Measurements from ENCODE around the gene COIL. TPM values are rescaled to one million over a fixed set of nuclear protein-coding genes. Genes with fewer than 3 reads are reported as not detected.
A peak's percentile ranks its signal among the peaks of the same experiment; 100 is the strongest.

Gene COIL
- total and polyA plus RNA-seq, 9 of the 15 experiments (the other 6 are each of a cell fraction or from before 2014, with no cell fraction given) = 23.9 to 41.3 (median 28.7) TPM

DNA sequence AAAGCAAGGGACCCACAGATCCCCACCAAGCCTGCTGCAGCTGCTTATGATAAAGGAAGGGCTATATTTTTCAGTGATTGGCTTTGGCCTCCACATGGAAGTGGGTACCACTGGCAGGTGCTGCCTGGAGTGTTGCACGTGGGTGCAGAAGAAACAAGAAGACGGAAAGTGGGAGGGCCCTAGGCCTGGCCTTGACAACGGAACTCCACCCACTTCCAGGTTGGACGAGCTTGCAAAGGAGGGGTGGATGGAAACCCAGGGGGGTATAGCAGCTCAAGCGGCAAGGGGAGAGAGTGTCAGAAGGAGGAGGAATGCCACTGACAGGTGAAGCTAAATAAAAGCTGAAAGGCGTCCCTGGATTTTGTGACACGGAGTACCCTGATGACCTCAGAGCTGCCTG lies 67.3 kb downstream of the COIL start:
- H3K9me1 ChIP-seq (ENCODE audit: control insufficient read depth, insufficient read depth, low read length) = peaks cover 5% of the 10 kb centered on the region
- H3K9me3 ChIP-seq (replicated peaks; ENCODE audit: control insufficient read depth, insufficient read depth, low read depth, low read length) = no peaks in the 10 kb centered on the region
- H3K9ac ChIP-seq (ENCODE audit: insufficient read depth in 1 of 2, low read depth in 2 of 2, low read length in 2 of 2) = no peak overlapping the region
- H3K36me3 ChIP-seq (ENCODE audit: control insufficient read depth, insufficient read depth, low read length) = peaks cover 88% of the 10 kb centered on the region
- CTCF ChIA-PET (ENCODE audit: low intra/inter-chr PET ratio) = no interaction called here
- WGBS (ENCODE audit: insufficient coverage, low coverage, missing lambda C conversion rate) = 86% methylated on average over 7 of the region's 7 CpGs
- H3K27me3 ChIP-seq (ENCODE audit: control insufficient read depth in 2 of 2, insufficient read depth in 2 of 2, low read length in 2 of 2) = no peaks in the 10 kb centered on the region
- no peaks in the 10 kb centered on the region for H3K4me1 ChIP-seq (replicated peaks in 1 of 2; ENCODE audit: control insufficient read depth in 2 of 2, insufficient read depth in 2 of 2, low read length in 2 of 2)
- no peaks in the 10 kb centered on the region for H3K79me2 ChIP-seq (ENCODE audit: control insufficient read depth, insufficient read depth, low read length)
- no TSS peak for BruUV-seq (replicated peaks)
- POLR2A ChIA-PET = interaction anchor here (0.6 to 3.4 kb wide), 7 partner anchors 10 to 230 kb away, joined by 3 to 13 read pairs (median 3); partner anchors contain the start of gene C17orf67
- 0 out of 2 replicates have a peak, but pooled peaks have one; percentile 16 for TF ChIP-seq ESRRA (IDR thresholded peaks at IDR 0.05; ENCODE audit: borderline replicate concordance, low read depth)
- no peak for TF ChIP-seq ZNF174 (CRISPR knock-in tag; IDR thresholded peaks at IDR 0.05)
- no peak overlapping the region for H3K4me3 ChIP-seq
- ATAC-seq = no peak
- in situ Hi-C loops (cut with MboI) = no loop called here
- no peak for FAIRE-seq
- intact Hi-C loops (cut with micrococcal nuclease) = loop anchor here (5.0 kb wide), 1 partner anchor 49 kb away; no protein-coding TSS in a partner anchor
- no peaks in the 10 kb centered on the region; the same call in 1 of the 2 replicates for H4K20me1 ChIP-seq (replicated peaks; ENCODE audit: control insufficient read depth, insufficient read depth, low read length)
- no peak overlapping the region for H3K4me2 ChIP-seq (ENCODE audit: insufficient read depth, low read length)
- no peak for DNase-seq (ENCODE audit: extremely low read depth in 1 of 4, low spot score in 3 of 4)
- H3K27ac ChIP-seq (ENCODE audit: extremely low read depth, low read depth, low read length) = no peak overlapping the region
- H2AFZ ChIP-seq (ENCODE audit: low read depth, low read length) = no peak overlapping the region

- no TSS peak for BruUV-seq (replicated peaks)
- Histone ChIP-seq H2AFZ (ENCODE audit: low read depth, low read length) (no peak overlapping the region), H3K27me3 (ENCODE audit: control insufficient read depth in 2 of 2, insufficient read depth in 2 of 2, low read length in 2 of 2) (no peaks in the 10 kb centered on the region), H3K4me1 (replicated peaks in 1 of 2; ENCODE audit: control insufficient read depth in 2 of 2, insufficient read depth in 2 of 2, low read length in 2 of 2) (no peaks in the 10 kb centered on the region), H3K9me3 (replicated peaks; ENCODE audit: control insufficient read depth, insufficient read depth, low read depth, low read length) (no peaks in the 10 kb centered on the region), H3K36me3 (ENCODE audit: control insufficient read depth, insufficient read depth, low read length) (peaks cover 82% of the 10 kb centered on the region), H3K79me2 (ENCODE audit: control insufficient read depth, insufficient read depth, low read length) (no peaks in the 10 kb centered on the region), H3K9ac (ENCODE audit: insufficient read depth in 1 of 2, low read depth in 2 of 2, low read length in 2 of 2) (no peak overlapping the region), H3K9me1 (ENCODE audit: control insufficient read depth, insufficient read depth, low read length) (peaks cover 5% of the 10 kb centered on the region), H3K4me3 (no peak overlapping the region), H3K4me2 (ENCODE audit: insufficient read depth, low read length) (no peak overlapping the region), H4K20me1 (replicated peaks; ENCODE audit: control insufficient read depth, insufficient read depth, low read length) (no peaks in the 10 kb centered on the region; the same call in 1 of the 2 replicates), H3K27ac (ENCODE audit: extremely low read depth, low read depth, low read length) (no peak overlapping the region)
- DNase-seq (ENCODE audit: extremely low read depth in 1 of 4, low spot score in 3 of 4) (no peak), FAIRE-seq (no peak), ATAC-seq (no peak)
- CTCF ChIA-PET (ENCODE audit: low intra/inter-chr PET ratio) = interaction anchor here (1.6 kb wide), 1 partner anchor 47 kb away, joined by 6 read pairs; no protein-coding TSS in a partner anchor
- POLR2A ChIA-PET = interaction anchor here (0.7 to 1.0 kb wide), 2 partner anchors 12 to 21 kb away, joined by 4 read pairs; no protein-coding TSS in a partner anchor
- intact Hi-C loops (cut with micrococcal nuclease) = loop anchor here (5.0 kb wide), 1 partner anchor 50 kb away; no protein-coding TSS in a partner anchor
- WGBS (ENCODE audit: insufficient coverage, low coverage, missing lambda C conversion rate) = 82% methylated on average over 1 of the region's 1 CpG
- in situ Hi-C loops (cut with MboI) = no loop called here
- TF ChIP-seq DPF2 (IDR thresholded peaks at IDR 0.05) (no peak), ZBED1 (IDR thresholded peaks at IDR 0.05) (no peak), ZNF24 (IDR thresholded peaks at IDR 0.05) (no peak), EHMT2 (IDR thresholded peaks at IDR 0.05) (no peak), TGIF2 (CRISPR knock-in tag; IDR thresholded peaks at IDR 0.05) (no peak), ZNF717 (CRISPR knock-in tag; IDR thresholded peaks at IDR 0.05) (no peak), NCOA4 (IDR thresholded peaks at IDR 0.05; ENCODE audit: partially characterized antibody) (no peak)
Observed at GRCh38 chr17:56892333-56892732, 68.5 kb downstream of the COIL start.
